Measurements from ENCODE around the gene CUL4A.
A peak's percentile ranks its signal among the peaks of the same experiment; 100 is the strongest.

Gene CUL4A

GRCh38 chr13:113187883-113188665 lies 21.3 kb upstream of the CUL4A start:
- Mint-ChIP-seq H3K4me1 (ENCODE audit: low read depth) (peaks cover 49% of the 10 kb centered on the region), H3K9me3 (no peaks in the 10 kb centered on the region), H3K27me3 (no peaks in the 10 kb centered on the region), H3K36me3 (ENCODE audit: low read depth) (peaks cover 76% of the 10 kb centered on the region), H3K4me3 (no peak overlapping the region), H3K27ac (no peak overlapping the region)

DNA sequence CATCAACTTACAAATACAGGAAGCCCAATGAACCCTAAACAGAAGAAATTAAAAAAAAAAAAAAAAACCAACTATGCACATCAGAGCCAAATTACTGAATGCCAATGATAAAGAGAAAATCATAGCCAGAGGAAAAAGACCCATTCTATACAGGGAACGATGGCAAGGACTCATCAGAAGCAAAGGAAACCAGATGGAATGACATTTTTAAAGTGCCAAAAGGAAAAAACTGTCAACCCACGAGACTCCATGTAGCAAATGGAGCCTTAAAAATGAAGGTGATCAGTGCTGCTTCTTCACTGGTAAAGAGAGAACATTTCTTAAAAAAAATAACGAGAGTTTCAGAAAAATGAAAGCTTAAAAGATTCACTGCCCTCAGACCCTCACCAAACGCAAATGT lies 19.2 kb upstream of the CUL4A start:
- Mint-ChIP-seq H3K9me3 (no peaks in the 10 kb centered on the region), H3K36me3 (ENCODE audit: low read depth) (peaks cover 76% of the 10 kb centered on the region), H3K27me3 (no peaks in the 10 kb centered on the region), H3K4me3 (no peak overlapping the region), H3K4me1 (ENCODE audit: low read depth) (peaks cover 39% of the 10 kb centered on the region), H3K27ac (no peak overlapping the region)

GRCh38 chr13:113192279-113192678 lies 17.1 kb upstream of the CUL4A start:
- H3K4me1 Mint-ChIP-seq (ENCODE audit: low read depth): peaks cover 19% of the 10 kb centered on the region
- H3K36me3 Mint-ChIP-seq (ENCODE audit: low read depth): peaks cover 79% of the 10 kb centered on the region
- no peaks in the 10 kb centered on the region for H3K9me3 Mint-ChIP-seq
- H3K4me3 Mint-ChIP-seq: no peak overlapping the region
- no peak overlapping the region for H3K27ac Mint-ChIP-seq
- H3K27me3 Mint-ChIP-seq: no peaks in the 10 kb centered on the region

GRCh38 chr13:113192902-113193301 lies 16.5 kb upstream of the CUL4A start:
- Mint-ChIP-seq H3K27me3 (no peaks in the 10 kb centered on the region), H3K36me3 (ENCODE audit: low read depth) (peaks cover 79% of the 10 kb centered on the region), H3K27ac (no peak overlapping the region), H3K4me3 (no peak overlapping the region), H3K4me1 (ENCODE audit: low read depth) (peaks cover 12% of the 10 kb centered on the region), H3K9me3 (no peaks in the 10 kb centered on the region)

DNA sequence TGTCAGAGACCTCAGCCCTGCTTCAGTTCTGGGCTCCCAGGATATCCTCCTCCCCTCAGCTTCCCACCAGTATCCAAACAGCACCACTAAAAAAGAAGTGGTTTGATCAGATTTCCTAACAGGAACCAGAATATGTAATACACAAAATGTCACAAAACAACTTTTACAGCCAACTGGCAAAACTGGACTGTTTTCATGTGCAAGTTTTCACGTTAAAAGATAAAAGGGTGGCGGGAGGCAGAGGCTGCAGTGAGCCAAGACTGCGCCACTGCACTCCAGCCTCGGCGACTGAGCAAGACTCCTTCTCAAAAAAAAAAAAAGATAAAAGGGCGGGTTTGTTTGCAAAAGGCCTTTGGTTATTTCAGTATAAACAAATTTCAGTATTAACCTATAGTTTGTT lies 14.1 kb upstream of the CUL4A start:
- Mint-ChIP-seq H3K4me3 (no peak overlapping the region), H3K27me3 (no peaks in the 10 kb centered on the region), H3K27ac (no peak overlapping the region), H3K4me1 (ENCODE audit: low read depth) (no peaks in the 10 kb centered on the region), H3K36me3 (ENCODE audit: low read depth) (peaks cover 77% of the 10 kb centered on the region), H3K9me3 (no peaks in the 10 kb centered on the region)

DNA sequence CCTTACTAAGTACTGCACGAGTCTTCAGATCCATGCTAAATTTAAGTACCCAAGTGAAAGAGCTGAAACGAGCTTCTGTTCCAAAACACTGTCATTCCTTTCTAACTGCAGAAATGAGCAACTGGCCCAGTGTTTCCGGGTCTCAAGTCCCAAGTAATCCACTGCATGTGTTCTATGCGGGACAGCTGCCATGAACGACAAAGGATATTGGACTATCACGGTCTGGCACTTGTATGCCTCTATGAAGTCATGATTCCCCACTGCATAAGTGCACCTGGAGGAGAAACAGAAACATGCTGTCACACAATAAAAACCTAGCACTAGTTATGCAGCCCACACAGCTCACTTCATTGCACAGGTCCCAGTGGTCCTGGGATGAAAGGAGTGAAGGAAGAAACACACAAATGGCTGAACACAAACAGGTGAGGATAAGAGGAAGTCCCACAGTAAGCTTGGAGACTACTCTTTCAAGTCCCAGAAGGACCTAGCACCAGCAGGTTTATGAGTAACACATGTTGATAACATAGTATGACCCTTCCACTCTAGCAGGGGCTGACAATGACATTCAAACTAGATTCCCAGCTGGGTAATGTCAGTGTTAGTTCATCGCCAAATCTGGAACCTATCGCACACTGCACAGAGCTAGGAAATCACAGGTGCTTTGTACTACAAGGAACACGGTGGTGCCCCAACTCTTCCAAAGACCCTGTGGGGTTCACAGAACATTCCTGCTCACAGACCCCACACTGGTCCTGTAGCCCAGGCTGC lies 12.3 kb upstream of the CUL4A start:
- Mint-ChIP-seq H3K9me3 (no peaks in the 10 kb centered on the region), H3K4me3 (no peak overlapping the region), H3K27me3 (no peaks in the 10 kb centered on the region), H3K36me3 (ENCODE audit: low read depth) (peaks cover 73% of the 10 kb centered on the region), H3K27ac (no peak overlapping the region), H3K4me1 (ENCODE audit: low read depth) (peaks cover 5% of the 10 kb centered on the region)

- Mint-ChIP-seq H3K4me3 (no peak overlapping the region), H3K36me3 (ENCODE audit: low read depth) (peaks cover 53% of the 10 kb centered on the region), H3K27me3 (no peaks in the 10 kb centered on the region), H3K27ac (no peak overlapping the region), H3K4me1 (ENCODE audit: low read depth) (peaks cover 47% of the 10 kb centered on the region), H3K9me3 (no peaks in the 10 kb centered on the region)
These were observed 7.6 kb upstream of the CUL4A start for GRCh38 chr13:113201815-113202214.

DNA sequence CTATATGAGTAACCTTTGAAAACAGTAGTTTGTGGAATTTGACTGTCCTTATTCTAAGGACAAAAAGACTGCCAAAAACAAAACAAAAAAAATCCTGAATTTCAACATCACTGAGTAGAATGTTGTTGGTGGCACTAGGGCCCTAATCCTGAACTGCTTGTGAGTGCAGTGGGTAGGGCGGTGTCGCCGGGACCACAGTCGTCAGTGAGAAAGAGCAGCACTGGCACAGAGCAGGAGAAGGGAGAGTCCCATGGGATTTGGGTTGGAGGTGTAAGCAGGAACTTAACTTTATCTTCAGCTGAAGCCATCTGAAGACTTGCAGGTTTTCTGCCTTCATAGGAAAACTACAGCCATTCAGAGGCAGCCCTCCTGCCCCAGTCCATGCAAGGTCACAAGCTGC lies 6.5 kb upstream of the CUL4A start:
- no peaks in the 10 kb centered on the region for H3K27me3 Mint-ChIP-seq
- peaks cover 49% of the 10 kb centered on the region for H3K36me3 Mint-ChIP-seq (ENCODE audit: low read depth)
- peaks cover 57% of the 10 kb centered on the region for H3K4me1 Mint-ChIP-seq (ENCODE audit: low read depth)
- H3K27ac Mint-ChIP-seq: peak overlapping the region; percentile 42
- no peak overlapping the region for H3K4me3 Mint-ChIP-seq
- H3K9me3 Mint-ChIP-seq: no peaks in the 10 kb centered on the region

- no peak overlapping the region for H3K4me3 Mint-ChIP-seq
- H3K27ac Mint-ChIP-seq: peak overlapping the region; percentile 48
- H3K36me3 Mint-ChIP-seq (ENCODE audit: low read depth): peaks cover 46% of the 10 kb centered on the region
- H3K4me1 Mint-ChIP-seq (ENCODE audit: low read depth): peaks cover 58% of the 10 kb centered on the region
- no peaks in the 10 kb centered on the region for H3K9me3 Mint-ChIP-seq
- no peaks in the 10 kb centered on the region for H3K27me3 Mint-ChIP-seq
These were observed 5.7 kb upstream of the CUL4A start for GRCh38 chr13:113203507-113204377.

DNA sequence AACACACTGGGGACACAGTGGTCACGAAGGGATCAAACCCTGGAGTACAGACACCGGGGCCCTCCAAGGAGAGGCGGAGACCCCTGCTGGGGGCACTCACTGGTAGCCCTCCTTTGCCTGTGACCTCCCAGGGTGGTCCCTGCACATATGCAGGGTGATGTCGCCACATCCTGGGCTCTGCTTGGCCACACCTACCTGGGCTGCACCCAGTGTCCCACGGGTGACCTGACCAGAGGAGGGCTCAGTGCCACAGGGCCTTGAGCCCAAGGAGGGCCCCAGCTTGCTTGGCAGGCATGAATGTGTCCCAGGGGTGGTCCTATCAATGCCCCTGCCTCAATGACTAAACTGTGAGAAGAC lies 5.1 kb upstream of the CUL4A start:
- Mint-ChIP-seq H3K4me3 (no peak overlapping the region), H3K9me3 (no peaks in the 10 kb centered on the region), H3K4me1 (ENCODE audit: low read depth) (peaks cover 58% of the 10 kb centered on the region), H3K36me3 (ENCODE audit: low read depth) (peaks cover 39% of the 10 kb centered on the region), H3K27ac (no peak overlapping the region), H3K27me3 (no peaks in the 10 kb centered on the region)

GRCh38 chr13:113205428-113205931 lies 3.9 kb upstream of the CUL4A start:
- Mint-ChIP-seq H3K4me3 (peak overlapping the region; percentile 99), H3K27me3 (no peaks in the 10 kb centered on the region), H3K4me1 (ENCODE audit: low read depth) (peaks cover 63% of the 10 kb centered on the region), H3K27ac (peak overlapping the region; percentile 87), H3K9me3 (no peaks in the 10 kb centered on the region), H3K36me3 (ENCODE audit: low read depth) (peaks cover 28% of the 10 kb centered on the region)

GRCh38 chr13:113207460-113207859 lies 2.0 kb upstream of the CUL4A start:
- H3K27me3 Mint-ChIP-seq: no peaks in the 10 kb centered on the region
- peak overlapping the region; percentile 92 for H3K27ac Mint-ChIP-seq
- H3K4me3 Mint-ChIP-seq: peak overlapping the region; percentile 99
- H3K9me3 Mint-ChIP-seq: no peaks in the 10 kb centered on the region
- peaks cover 39% of the 10 kb centered on the region for H3K36me3 Mint-ChIP-seq (ENCODE audit: low read depth)
- H3K4me1 Mint-ChIP-seq (ENCODE audit: low read depth): peaks cover 73% of the 10 kb centered on the region

DNA sequence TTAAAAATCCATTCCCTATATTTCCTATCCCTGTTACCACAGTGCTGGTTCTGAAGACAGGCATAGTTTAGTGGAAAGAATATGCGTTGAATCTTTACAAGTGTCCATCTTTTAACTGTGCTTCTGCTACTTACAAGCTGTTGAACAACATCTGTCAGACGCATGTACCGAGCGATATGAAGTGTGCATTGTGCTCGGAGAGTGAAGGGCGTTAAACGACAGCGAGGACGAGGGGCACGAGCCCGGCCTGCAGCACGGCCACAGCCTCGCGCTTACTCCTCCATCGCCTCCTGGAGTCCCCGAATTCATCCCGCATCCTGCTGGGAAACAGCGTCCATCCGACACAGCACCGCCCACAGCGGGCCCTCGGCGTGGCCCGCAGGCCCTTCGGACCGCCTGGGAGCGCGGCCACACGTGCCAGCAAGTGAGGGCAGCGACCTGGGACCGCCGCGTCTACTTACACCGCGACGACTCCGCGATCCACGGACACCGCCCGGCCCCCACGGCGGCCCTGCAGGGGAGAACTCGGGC lies 1.5 kb upstream of the CUL4A start:
- peaks cover 73% of the 10 kb centered on the region for H3K4me1 Mint-ChIP-seq (ENCODE audit: low read depth)
- H3K9me3 Mint-ChIP-seq: no peaks in the 10 kb centered on the region
- peaks cover 39% of the 10 kb centered on the region for H3K36me3 Mint-ChIP-seq (ENCODE audit: low read depth)
- peak overlapping the region; percentile 99 for H3K4me3 Mint-ChIP-seq
- no peaks in the 10 kb centered on the region for H3K27me3 Mint-ChIP-seq
- H3K27ac Mint-ChIP-seq: peak overlapping the region; percentile 92

- Mint-ChIP-seq H3K27ac (peak within 1 kb of the TSS; percentile 92), H3K9me3 (no peaks in the 10 kb centered on the region), H3K27me3 (no peaks in the 10 kb centered on the region), H3K4me3 (peak within 1 kb of the TSS; percentile 99), H3K36me3 (ENCODE audit: low read depth) (peaks cover 44% of the 10 kb centered on the region), H3K4me1 (ENCODE audit: low read depth) (peaks cover 66% of the 10 kb centered on the region)
These were observed 735 bp upstream of the CUL4A start, which contains the start of gene PCID2 for GRCh38 chr13:113208421-113209335. PCID2 (minus strand) TSS chr13:113208669; CDS start chr13:113208634, 35 bp downstream.

Measured in stimulated activated naive CD8-positive, alpha-beta T cell treated with anti-CD3 and anti-CD28 coated beads, Interleukin-15, Interleukin-2, amounts not matched to agents 100 ng/mL and 50 ng/mL, for 24 hours (primary cell).